Mesenchymal stem cell (in vitro differentiated cells and primary cell): ENCODE data around the gene INSYN1.
A peak's percentile ranks its signal among the peaks of the same experiment; 100 is the strongest.

Experiments
- DNase-seq: peaks from one replicate; pipeline ENCODE4 v3.0.0-alpha.2; 2013
- H2AFZ ChIP-seq: one replicate; pipeline ENCODE4 v1.6.1; 2013; ENCODE audit warnings: low read depth, mild to moderate bottlenecking, control low read depth, inconsistent platforms, low read length, moderate library complexity
- H2AK5ac ChIP-seq: 2 replicates; pipeline ENCODE4 v1.6.1; 2013; ENCODE audit warnings: low read length, moderate library complexity, mild to moderate bottlenecking, inconsistent platforms; ENCODE audit not compliant: severe bottlenecking
- H2BK120ac ChIP-seq: one replicate; pipeline ENCODE4 v1.6.1; 2013; ENCODE audit warnings: low read depth, mild to moderate bottlenecking, inconsistent platforms, low read length, moderate library complexity
- H2BK12ac ChIP-seq, 2 experiments: one replicate each; pipeline ENCODE4 v1.6.1; 2013; ENCODE audit warnings: inconsistent platforms in 2 of 2, low read length in 2 of 2, mild to moderate bottlenecking in 2 of 2, moderate library complexity in 2 of 2, control low read depth in 1 of 2
- H2BK15ac ChIP-seq: one replicate; pipeline ENCODE4 v1.6.1; 2013; ENCODE audit warnings: mild to moderate bottlenecking, low read depth, inconsistent platforms; ENCODE audit not compliant: poor library complexity, severe bottlenecking
- H2BK5ac ChIP-seq: 2 replicates; pipeline ENCODE4 v1.6.1; 2013; ENCODE audit warnings: low read depth, mild to moderate bottlenecking, low read length, control low read depth, inconsistent platforms; ENCODE audit not compliant: poor library complexity, severe bottlenecking
- H3K14ac ChIP-seq, 2 experiments: one replicate each; pipeline ENCODE4 v1.6.1; 2013; ENCODE audit warnings: inconsistent platforms in 2 of 2, low read length in 2 of 2, control low read depth in 1 of 2, mild to moderate bottlenecking in 1 of 2, moderate library complexity in 1 of 2
- H3K18ac ChIP-seq, 2 experiments: one replicate each; pipeline ENCODE4 v1.6.1; 2013; ENCODE audit warnings: inconsistent platforms in 2 of 2, low read length in 2 of 2, control low read depth in 1 of 2, low read depth in 1 of 2, mild to moderate bottlenecking in 1 of 2
- H3K23ac ChIP-seq, 2 experiments: one replicate each; pipeline ENCODE4 v1.6.1; 2013; ENCODE audit warnings: inconsistent platforms in 2 of 2, low read length in 2 of 2, mild to moderate bottlenecking in 2 of 2, moderate library complexity in 2 of 2, control low read depth in 1 of 2
- H3K27ac ChIP-seq: 2 replicates; pipeline ENCODE4 v1.5.1; 2013; ENCODE audit warnings: mild to moderate bottlenecking, moderate library complexity, low read length, control low read depth, inconsistent platforms; ENCODE audit not compliant: poor library complexity, severe bottlenecking
- H3K27me3 ChIP-seq, 2 experiments: 2 replicates each; pipeline versions ENCODE4 v1.6.1 to v1.7.0; 2013; ENCODE audit warnings: low read length in 2 of 2, mild to moderate bottlenecking in 2 of 2, moderate library complexity in 2 of 2, control low read depth in 1 of 2, inconsistent platforms in 1 of 2; ENCODE audit not compliant: control insufficient read depth in 1 of 2, insufficient read depth in 1 of 2
- H3K36me3 ChIP-seq, 2 experiments: 2 replicates each; pipeline versions ENCODE4 v1.6.1 to v1.7.0; 2013; ENCODE audit warnings: low read length in 2 of 2, control low read depth in 1 of 2, inconsistent platforms in 1 of 2, low read depth in 1 of 2, mild to moderate bottlenecking in 1 of 2; ENCODE audit not compliant: insufficient read depth in 2 of 2, control insufficient read depth in 1 of 2
- H3K4ac ChIP-seq, 2 experiments: one replicate each; pipeline ENCODE4 v1.6.1; 2013; ENCODE audit warnings: inconsistent platforms in 2 of 2, low read length in 2 of 2, mild to moderate bottlenecking in 2 of 2, moderate library complexity in 2 of 2, control low read depth in 1 of 2, low read depth in 1 of 2
- H3K4me1 ChIP-seq: 2 replicates; pipeline ENCODE4 v1.6.1; 2013; ENCODE audit warnings: low read depth, low read length, control low read depth; ENCODE audit not compliant: control insufficient read depth, insufficient read depth
- H3K4me2 ChIP-seq: 2 replicates; pipeline ENCODE4 v1.6.1; 2013; ENCODE audit warnings: low read length, mild to moderate bottlenecking, inconsistent platforms; ENCODE audit not compliant: poor library complexity, severe bottlenecking
- H3K4me3 ChIP-seq, 2 experiments: 2 replicates each; pipeline versions ENCODE4 v1.5.1 to v1.7.0; 2013; ENCODE audit warnings: low read length in 2 of 2, mild to moderate bottlenecking in 2 of 2, control low read depth in 1 of 2, low read depth in 1 of 2; ENCODE audit not compliant: insufficient read depth in 1 of 2
- H3K79me1 ChIP-seq: replicated peaks from 2 replicates; pipeline ENCODE4 v1.6.1; 2013; ENCODE audit warnings: mild to moderate bottlenecking, control low read depth, low read length, inconsistent platforms; ENCODE audit not compliant: poor library complexity, severe bottlenecking
- H3K9ac ChIP-seq: 2 replicates; pipeline ENCODE4 v1.7.0; 2013; ENCODE audit warnings: mild to moderate bottlenecking, low read length, moderate library complexity
- H3K9me3 ChIP-seq: 2 replicates; pipeline ENCODE4 v1.7.0; 2013; ENCODE audit warnings: mild to moderate bottlenecking, low read length; ENCODE audit not compliant: control insufficient read depth
- H4K8ac ChIP-seq: one replicate; pipeline ENCODE4 v1.6.1; 2013; ENCODE audit warnings: inconsistent platforms, mild to moderate bottlenecking, low read length, moderate library complexity
- H4K91ac ChIP-seq: one replicate; pipeline ENCODE4 v1.6.1; 2013; ENCODE audit warnings: mild to moderate bottlenecking, low read length, inconsistent platforms
- WGBS: methylation state at CpG from one replicate; pipeline ENCODE4 v1.1.7; 2013; ENCODE audit warnings: mixed read lengths; 5-methylcytosine and 5-hydroxymethylcytosine counted together

The INSYN1 gene

DNA sequence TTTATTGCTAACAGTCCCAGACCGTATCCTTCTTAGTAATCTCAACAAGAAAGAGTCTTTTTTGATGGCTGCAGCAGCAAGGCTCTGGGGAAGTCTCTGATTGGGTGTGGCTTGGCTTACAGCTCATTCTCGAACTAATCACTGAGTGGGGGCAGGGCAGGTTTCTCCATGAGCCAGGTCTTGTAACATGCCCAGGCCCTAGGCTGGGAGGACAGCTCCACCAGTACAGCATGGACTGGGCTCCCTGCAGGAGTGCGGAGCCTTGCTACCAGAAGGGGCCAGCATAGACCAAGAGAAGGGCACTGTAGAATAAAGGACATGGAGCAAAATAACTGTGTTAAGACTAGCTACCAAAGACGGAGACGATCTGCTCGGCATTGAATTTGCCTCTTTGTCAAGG lies 61.8 kb downstream of the INSYN1 start:
- peaks cover 42% of the 10 kb centered on the region for H3K4me1 ChIP-seq
- H2AFZ ChIP-seq = no peak overlapping the region
- no peak overlapping the region for H2BK15ac ChIP-seq
- H3K27me3 ChIP-seq = no peaks in the 10 kb centered on the region
- no peak overlapping the region for H2BK120ac ChIP-seq
- no peak overlapping the region for H3K4ac ChIP-seq
- H3K4me2 ChIP-seq = no peak overlapping the region
- no peak overlapping the region for H3K23ac ChIP-seq
- no peak overlapping the region for H2AK5ac ChIP-seq
- no peak overlapping the region for H4K8ac ChIP-seq
- WGBS = 58% methylated on average over 5 of the region's 6 CpGs
- H3K18ac ChIP-seq = peak overlapping the region in 1 of 2 experiments; percentile 61
- H3K36me3 ChIP-seq = peaks cover 12 to 39% of the 10 kb centered on the region in 2 experiments
- H3K9me3 ChIP-seq = no peaks in the 10 kb centered on the region
- H2BK5ac ChIP-seq = no peak overlapping the region
- H3K4me3 ChIP-seq = peak overlapping the region in 1 of 2 experiments; percentile 10
- peak overlapping the region; percentile 70 for H3K9ac ChIP-seq
- H3K27ac ChIP-seq = no peak overlapping the region
- H2BK12ac ChIP-seq = no peak overlapping the region
- peak; percentile 88 for DNase-seq
- no peak overlapping the region for H4K91ac ChIP-seq
- H3K79me1 ChIP-seq = peaks cover 32% of the 10 kb centered on the region
- H3K14ac ChIP-seq = no peak overlapping the region

DNA sequence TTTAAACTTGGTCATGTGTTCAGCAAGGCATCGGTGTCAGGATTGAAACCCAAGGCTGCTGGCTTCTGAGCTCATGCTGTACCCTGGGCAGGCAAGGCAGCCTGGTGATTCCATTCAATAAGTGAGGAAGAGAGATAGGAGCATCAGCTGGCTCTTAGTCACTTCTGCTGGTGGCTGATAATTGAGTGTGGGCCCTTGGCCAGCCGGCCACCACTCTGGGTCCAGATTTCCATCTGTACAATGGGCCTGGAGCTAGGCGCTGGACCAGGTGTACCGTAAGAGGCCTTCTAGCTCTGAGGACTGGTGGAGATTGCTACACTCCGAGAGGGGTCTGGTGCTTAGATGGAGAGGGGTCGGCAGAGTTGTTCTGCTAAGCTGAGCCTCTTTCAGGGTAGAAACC lies 64.7 kb downstream of the INSYN1 start:
- H2AK5ac ChIP-seq = peak overlapping the region; percentile 72
- H3K79me1 ChIP-seq = peaks cover 24% of the 10 kb centered on the region
- H3K36me3 ChIP-seq = peaks cover 4 to 23% of the 10 kb centered on the region in 2 experiments
- H3K23ac ChIP-seq = peak overlapping the region in 1 of 2 experiments; percentile 57
- H4K91ac ChIP-seq = no peak overlapping the region
- H3K14ac ChIP-seq = peak overlapping the region in 1 of 2 experiments; percentile 31
- 79% methylated on average over 6 of the region's 6 CpGs for WGBS
- H3K4ac ChIP-seq = peak overlapping the region in 1 of 2 experiments; percentile 0
- H3K4me2 ChIP-seq = no peak overlapping the region
- no peak overlapping the region for H2BK5ac ChIP-seq
- DNase-seq = peak; percentile 68
- peak overlapping the region; percentile 98 for H3K9ac ChIP-seq
- H2AFZ ChIP-seq = no peak overlapping the region
- H3K18ac ChIP-seq = peak overlapping the region in 1 of 2 experiments; percentile 72
- H4K8ac ChIP-seq = peak overlapping the region; percentile 64
- peak overlapping the region in 1 of 2 experiments; percentile 86 for H3K4me3 ChIP-seq
- no peaks in the 10 kb centered on the region for H3K27me3 ChIP-seq
- H3K27ac ChIP-seq = no peak overlapping the region
- H2BK15ac ChIP-seq = no peak overlapping the region
- H3K4me1 ChIP-seq = peaks cover 43% of the 10 kb centered on the region
- peak overlapping the region in 1 of 2 experiments; percentile 58 for H2BK12ac ChIP-seq
- no peaks in the 10 kb centered on the region for H3K9me3 ChIP-seq
- H2BK120ac ChIP-seq = no peak overlapping the region

DNA sequence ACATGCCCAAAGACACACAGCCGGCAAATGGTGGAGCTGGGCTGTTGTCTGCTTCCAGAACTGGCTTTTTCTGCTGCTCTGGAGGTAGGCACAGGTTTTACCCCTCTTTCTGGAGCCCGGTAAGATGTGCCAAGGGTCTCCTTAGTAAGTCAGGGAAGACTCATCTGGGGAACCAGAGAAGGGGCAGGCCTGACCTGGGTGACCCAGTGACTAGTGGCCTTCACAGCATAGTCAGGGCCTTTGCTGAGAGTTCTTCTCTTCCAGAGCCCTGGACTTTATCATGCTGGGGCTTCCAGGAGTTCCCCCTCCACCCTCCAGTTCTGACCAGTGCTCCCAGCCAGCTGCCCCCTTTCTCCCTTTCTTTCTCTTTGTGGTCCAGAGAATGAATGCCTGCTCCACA lies 65.8 kb downstream of the INSYN1 start:
- WGBS = 93% methylated on average over 2 of the region's 2 CpGs
- H3K79me1 ChIP-seq = peaks cover 19% of the 10 kb centered on the region
- no peak overlapping the region for H2AFZ ChIP-seq
- peak; percentile 45 for DNase-seq
- no peaks in the 10 kb centered on the region for H3K9me3 ChIP-seq
- peak overlapping the region in 1 of 2 experiments; percentile 9 for H3K23ac ChIP-seq
- H2BK12ac ChIP-seq = peak overlapping the region in 1 of 2 experiments; percentile 61
- H3K36me3 ChIP-seq = peaks cover 2 to 12% of the 10 kb centered on the region in 2 experiments
- H3K9ac ChIP-seq = peak overlapping the region; percentile 98
- H3K4me2 ChIP-seq = no peak overlapping the region
- no peak overlapping the region for H4K91ac ChIP-seq
- no peak overlapping the region for H2BK5ac ChIP-seq
- H2BK15ac ChIP-seq = no peak overlapping the region
- no peak overlapping the region for H3K27ac ChIP-seq
- H3K14ac ChIP-seq = peak overlapping the region in 1 of 2 experiments; percentile 14
- H3K27me3 ChIP-seq = no peaks in the 10 kb centered on the region
- no peak overlapping the region for H2AK5ac ChIP-seq
- peak overlapping the region in 1 of 2 experiments; percentile 94 for H3K18ac ChIP-seq
- no peak overlapping the region for H2BK120ac ChIP-seq
- H3K4ac ChIP-seq = peak overlapping the region; percentile 20 to 71
- H4K8ac ChIP-seq = no peak overlapping the region
- H3K4me3 ChIP-seq = peak overlapping the region in 1 of 2 experiments; percentile 86
- peaks cover 43% of the 10 kb centered on the region for H3K4me1 ChIP-seq

DNA sequence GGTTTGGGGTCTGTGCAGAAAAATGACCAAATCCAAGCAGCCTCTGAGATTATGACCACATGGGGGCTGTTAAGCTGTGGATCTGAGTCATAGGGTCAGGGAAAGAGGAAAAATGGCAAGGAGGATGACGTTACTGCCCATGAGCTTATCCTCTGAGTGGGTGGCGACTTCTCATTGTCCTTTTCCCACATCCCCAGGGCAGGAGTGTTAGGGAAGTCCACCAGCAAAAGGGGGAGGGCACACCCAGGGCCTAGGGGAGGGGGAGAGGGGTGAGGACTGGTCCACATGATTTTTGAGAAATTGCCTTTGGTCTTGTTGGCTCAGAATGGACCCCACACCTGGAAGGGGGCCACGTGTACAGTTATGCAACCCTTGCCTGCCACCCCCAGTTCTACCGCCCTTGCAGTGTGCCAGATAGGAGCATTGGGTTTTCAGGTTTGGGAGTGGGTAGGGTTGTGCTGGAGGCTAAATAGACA lies 66.3 kb downstream of the INSYN1 start:
- peak overlapping the region; percentile 98 for H3K9ac ChIP-seq
- H2BK12ac ChIP-seq = peak overlapping the region in 1 of 2 experiments; percentile 61
- 61% methylated on average over 3 of the region's 4 CpGs for WGBS
- peak overlapping the region; percentile 57 for H4K91ac ChIP-seq
- no peak overlapping the region for H3K27ac ChIP-seq
- peak; percentile 97 for DNase-seq
- H2BK120ac ChIP-seq = no peak overlapping the region
- peak overlapping the region; percentile 45 for H4K8ac ChIP-seq
- H3K79me1 ChIP-seq = peaks cover 19% of the 10 kb centered on the region
- H3K4me3 ChIP-seq = peak overlapping the region in 1 of 2 experiments; percentile 86
- H3K27me3 ChIP-seq = no peaks in the 10 kb centered on the region
- H3K18ac ChIP-seq = peak overlapping the region; percentile 52 to 94
- peak overlapping the region; percentile 57 for H2AK5ac ChIP-seq
- no peak overlapping the region for H2AFZ ChIP-seq
- peak overlapping the region; percentile 4 for H3K4me2 ChIP-seq
- peak overlapping the region; percentile 26 for H2BK15ac ChIP-seq
- H3K23ac ChIP-seq = peak overlapping the region in 1 of 2 experiments; percentile 9
- peak overlapping the region in 1 of 2 experiments; percentile 83 for H3K14ac ChIP-seq
- H3K36me3 ChIP-seq = peaks cover 2 to 8% of the 10 kb centered on the region in 2 experiments
- H2BK5ac ChIP-seq = no peak overlapping the region
- no peaks in the 10 kb centered on the region for H3K9me3 ChIP-seq
- peak overlapping the region in 1 of 2 experiments; percentile 20 for H3K4ac ChIP-seq
- peaks cover 41% of the 10 kb centered on the region for H3K4me1 ChIP-seq
